Measurements from ENCODE around the gene CLCN7. TPM values are rescaled to one million over a fixed set of nuclear protein-coding genes. Genes with fewer than 3 reads are reported as not detected.

The CLCN7 gene
- total RNA-seq, 4 donors from 2014 or later = 57.6 to 171 (median 95.0) TPM

- Histone ChIP-seq H3K4me1 (peaks cover 0 to 4% (median 2%) of the 10 kb centered on the region in 4 donors), H3K27ac (no peak overlapping the region), H3K4me3 (no peak overlapping the region), H3K27me3 (peaks cover 14% of the 10 kb centered on the region), H3K9me3 (no peaks in the 10 kb centered on the region), H3K36me3 (no peaks in the 10 kb centered on the region)
- no peak for TF ChIP-seq POLR2A (IDR thresholded peaks at IDR 0.05)
- peak; percentile 10 to 33 (median 30) for TF ChIP-seq CTCF (IDR thresholded peaks at IDR 0.05)
- in situ Hi-C loops (cut with MboI; ENCODE audit: low pct_ligation_motif_present in 1 of 4, low pct_unique_long_range_greater_than_20kb in 1 of 4, low sequenced_read_pairs in 3 of 4) = no loop called here
- WGBS, 2 donors (ENCODE audit: low coverage in 1 of 2) = 16% methylated on average over 18 of the region's 21 CpGs; no CpG with 5 or more reads in 1 of the 2 donors
- DNase-seq = no peak
- intact Hi-C loops (cut with DNase I; ENCODE audit: low total_unique reads) = no loop called here
Measured at GRCh38 chr16:1428511-1428910, 46.3 kb downstream of the CLCN7 start.

- intact Hi-C loops (cut with DNase I; ENCODE audit: low total_unique reads) = no loop called here
- Histone ChIP-seq H3K27ac (no peak overlapping the region), H3K27me3 (peaks cover 12% of the 10 kb centered on the region), H3K36me3 (no peaks in the 10 kb centered on the region), H3K9me3 (no peaks in the 10 kb centered on the region), H3K4me3 (no peak overlapping the region), H3K4me1 (peaks cover 0 to 4% (median 2%) of the 10 kb centered on the region in 4 donors)
- no peak for DNase-seq
- 85% methylated on average over 40 of the region's 53 CpGs; no CpG with 5 or more reads in 1 of the 2 donors for WGBS, 2 donors (ENCODE audit: low coverage in 1 of 2)
- in situ Hi-C loops (cut with MboI; ENCODE audit: low pct_ligation_motif_present in 1 of 4, low pct_unique_long_range_greater_than_20kb in 1 of 4, low sequenced_read_pairs in 3 of 4) = no loop called here
- TF ChIP-seq POLR2AphosphoS5 (IDR thresholded peaks at IDR 0.05) (no peak), CTCF (IDR thresholded peaks at IDR 0.05) (no peak), EP300 (IDR thresholded peaks at IDR 0.05; ENCODE audit: low read depth) (no peak), POLR2A (IDR thresholded peaks at IDR 0.05) (no peak)
Measured at GRCh38 chr16:1427473-1428461, 47.1 kb downstream of the CLCN7 start.

- intact Hi-C loops (cut with DNase I; ENCODE audit: low total_unique reads) (no loop called here), in situ Hi-C loops (cut with MboI; ENCODE audit: low pct_ligation_motif_present in 1 of 4, low pct_unique_long_range_greater_than_20kb in 1 of 4, low sequenced_read_pairs in 3 of 4) (no loop called here)
- H3K9me3 ChIP-seq = no peaks in the 10 kb centered on the region
- H3K27ac ChIP-seq = no peak overlapping the region
- H3K4me3 ChIP-seq = no peak overlapping the region
- 89% methylated on average over 31 of the region's 42 CpGs; no CpG with 5 or more reads in 1 of the 2 donors for WGBS, 2 donors (ENCODE audit: low coverage in 1 of 2)
- H3K4me1 ChIP-seq = peaks cover 0 to 4% (median 2%) of the 10 kb centered on the region in 4 donors
- no peak for TF ChIP-seq EP300 (IDR thresholded peaks at IDR 0.05; ENCODE audit: low read depth)
- TF ChIP-seq POLR2AphosphoS5 (IDR thresholded peaks at IDR 0.05) = no peak
- TF ChIP-seq POLR2A (IDR thresholded peaks at IDR 0.05) = no peak
- no peak for TF ChIP-seq CTCF (IDR thresholded peaks at IDR 0.05)
- H3K27me3 ChIP-seq = peaks cover 12% of the 10 kb centered on the region
- no peaks in the 10 kb centered on the region for H3K36me3 ChIP-seq
- no peak for DNase-seq
Measured at GRCh38 chr16:1426734-1427471, 47.9 kb downstream of the CLCN7 start.
